Measurements from ENCODE around the gene TBC1D19.
A peak's percentile ranks its signal among the peaks of the same experiment; 100 is the strongest.
"Not testable (repeated sequence)": the region's sequence is repeated elsewhere in the genome, so short reads cannot be mapped to it uniquely, and the experiment has no call there.

Gene TBC1D19, protein sequence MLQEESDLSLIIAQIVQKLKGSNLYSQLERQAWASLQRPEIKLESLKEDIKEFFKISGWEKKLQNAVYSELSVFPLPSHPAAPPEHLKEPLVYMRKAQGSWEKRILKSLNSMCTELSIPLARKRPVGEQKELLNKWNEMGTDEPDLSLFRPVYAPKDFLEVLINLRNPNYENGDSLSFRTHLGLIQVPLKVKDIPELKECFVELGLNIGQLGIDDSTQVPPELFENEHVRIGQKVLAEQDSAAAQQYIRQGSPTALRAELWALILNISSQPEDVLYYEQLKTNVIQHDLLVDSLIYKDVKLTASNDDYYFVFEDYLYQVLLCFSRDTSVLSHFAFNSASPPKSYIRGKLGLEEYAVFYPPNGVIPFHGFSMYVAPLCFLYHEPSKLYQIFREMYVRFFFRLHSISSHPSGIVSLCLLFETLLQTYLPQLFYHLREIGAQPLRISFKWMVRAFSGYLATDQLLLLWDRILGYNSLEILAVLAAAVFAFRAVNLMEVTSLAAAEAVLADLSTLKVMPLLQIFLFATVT

DNA sequence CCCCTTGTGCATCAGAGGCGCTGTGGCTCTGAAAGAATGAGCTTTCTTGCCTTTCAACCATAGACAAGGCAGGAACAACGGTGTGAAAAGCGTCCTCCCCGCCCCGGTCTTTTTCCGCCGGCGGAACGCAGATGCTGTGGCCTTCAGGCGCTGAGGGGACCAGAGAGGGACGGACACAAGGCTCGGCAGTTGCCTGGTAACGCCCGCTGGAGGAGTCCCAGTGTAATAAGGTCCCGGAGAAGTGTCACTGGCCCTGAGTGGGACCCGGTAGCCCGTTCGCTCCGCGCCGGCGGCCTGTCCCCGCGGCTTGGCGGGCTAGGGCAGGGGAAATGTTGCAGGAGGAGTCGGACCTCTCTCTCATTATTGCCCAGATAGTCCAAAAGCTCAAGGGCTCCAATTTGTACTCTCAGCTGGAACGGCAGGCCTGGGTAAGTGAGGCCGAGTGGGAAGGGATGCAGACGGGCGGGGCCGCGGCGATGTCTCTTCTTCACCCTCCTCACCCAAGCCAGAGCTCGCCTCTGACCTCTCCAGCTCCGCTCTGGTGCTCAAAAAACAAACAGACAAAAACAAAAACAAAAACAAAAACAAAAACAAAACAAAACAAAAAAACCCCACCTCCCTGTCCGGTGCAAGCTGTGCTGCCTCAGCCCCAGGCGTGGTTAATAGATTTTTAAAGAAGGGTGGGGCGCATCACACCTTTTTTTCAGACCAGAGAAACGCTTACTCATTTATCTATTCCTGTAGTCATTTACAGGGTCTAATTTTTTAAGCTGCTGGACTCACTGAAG, at the start of gene TBC1D19:
Gene TBC1D19, plus strand, starts transcription at position 220 of the 788 bp plus-strand sequence. Its CDS starts 110 bp downstream, at position 330.
- peak; percentile 95 for DNase-seq

DNA sequence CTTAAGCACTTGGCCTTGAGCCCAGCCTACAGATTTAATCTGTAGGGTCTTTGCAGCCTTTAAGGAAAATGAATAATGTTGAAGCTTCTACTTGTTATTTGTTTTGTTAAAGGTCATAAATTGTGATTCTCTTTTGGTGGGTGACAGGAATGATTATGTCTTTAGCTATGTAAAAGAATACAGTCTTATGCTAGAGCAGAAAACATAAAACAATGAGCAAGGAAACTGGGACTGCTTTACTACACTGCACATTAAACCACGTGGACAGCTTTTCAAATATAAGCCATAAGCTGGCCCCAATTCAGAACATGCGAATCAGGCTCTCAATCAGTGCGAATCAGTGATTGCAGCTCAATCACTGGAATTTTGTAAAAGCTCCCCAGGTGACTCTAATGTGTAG, 40.9 kb upstream of the TBC1D19 start:
- no peak for DNase-seq

DNA sequence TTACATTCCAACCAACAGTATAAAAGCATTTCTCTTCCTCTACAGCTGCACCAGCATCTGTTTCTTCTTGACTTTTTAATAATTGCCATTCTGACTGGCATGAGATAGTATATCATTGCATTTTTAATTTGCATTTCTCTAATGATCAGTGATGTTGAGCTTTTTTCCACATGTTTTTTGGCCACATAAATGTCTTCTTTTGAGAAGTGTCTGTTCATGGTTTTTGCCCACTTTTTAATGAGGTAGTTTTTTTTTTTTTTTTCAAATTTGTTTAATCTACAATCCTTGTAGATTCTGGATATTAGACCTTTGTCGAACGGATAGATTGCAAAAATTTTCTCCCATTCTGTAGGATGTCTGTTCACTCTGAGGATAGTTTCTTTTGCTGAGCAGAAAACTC, 39.5 kb upstream of the TBC1D19 start:
- DNase-seq = no peak

DNA sequence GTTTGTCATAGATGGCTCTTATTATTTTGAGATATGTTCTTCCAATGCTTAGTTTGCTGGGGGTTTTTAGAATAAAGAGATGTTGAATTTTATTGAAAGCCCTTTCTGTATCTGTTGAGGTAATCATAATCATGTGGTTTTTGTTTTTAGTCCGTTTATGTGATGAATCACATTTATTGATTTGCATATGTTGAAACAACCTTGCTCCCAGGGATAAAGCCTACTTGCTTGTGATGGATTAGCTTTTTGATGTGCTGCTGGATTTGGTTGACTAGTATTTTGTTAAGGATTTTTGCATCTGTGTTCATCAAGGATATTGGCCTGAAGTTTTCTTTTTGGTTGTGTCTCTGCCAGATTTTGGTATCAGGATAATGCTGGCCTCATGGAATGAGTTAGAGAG, 35.5 kb upstream of the TBC1D19 start:
- not testable (repeated sequence) for DNase-seq

DNA sequence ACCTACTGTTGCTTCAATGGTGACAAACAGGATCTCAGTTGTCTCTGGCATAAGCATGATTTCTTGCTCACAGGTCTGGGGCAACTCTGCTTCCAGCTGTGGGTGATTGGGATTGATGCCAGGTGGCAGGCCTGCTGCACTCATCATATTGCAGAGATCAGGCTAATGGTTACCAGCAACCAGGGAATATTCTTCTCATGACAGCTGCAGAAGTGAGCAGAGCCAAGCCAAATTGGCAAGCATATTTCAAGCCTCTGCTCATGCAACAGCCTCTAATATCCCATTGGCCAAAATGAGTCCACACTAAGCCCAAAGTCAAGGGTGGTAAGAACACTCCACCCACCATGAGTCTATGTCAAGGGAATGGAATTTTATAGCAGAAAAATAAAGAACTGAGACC, 26.7 kb upstream of the TBC1D19 start:
- DNase-seq = no peak

DNA sequence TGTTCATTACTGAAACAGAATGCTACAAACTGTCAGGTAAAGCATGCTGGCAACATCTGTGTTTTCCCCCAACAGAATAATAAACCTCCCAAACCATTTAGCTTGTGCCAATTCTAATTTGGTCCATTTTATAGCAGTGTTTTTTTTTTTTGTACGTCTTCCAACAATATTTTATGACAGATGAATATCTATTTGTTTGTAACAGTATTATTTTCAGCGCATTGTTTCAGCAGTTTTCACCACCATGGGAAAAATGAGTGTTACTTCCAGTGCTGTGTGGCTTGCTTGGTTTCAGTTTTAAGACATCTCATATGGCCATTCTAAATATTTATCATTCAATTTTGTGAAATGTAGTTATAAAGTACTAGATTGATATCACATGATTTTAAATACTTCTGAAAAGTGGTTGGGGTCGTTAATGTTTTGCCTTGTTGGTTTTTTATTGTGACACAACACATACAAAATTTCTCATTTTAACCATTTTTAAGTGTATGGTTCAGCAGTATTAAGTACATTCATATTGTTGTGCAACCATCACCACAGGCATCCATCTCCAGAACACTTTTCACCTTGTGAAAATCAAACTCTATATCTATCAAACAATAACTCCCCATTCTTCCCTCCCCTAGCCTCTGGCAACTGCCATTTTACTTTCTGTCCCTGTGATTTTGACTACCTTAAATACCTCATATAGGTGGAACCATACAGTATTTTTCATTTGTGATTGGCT, 25.6 kb upstream of the TBC1D19 start:
- DNase-seq = no peak

DNA sequence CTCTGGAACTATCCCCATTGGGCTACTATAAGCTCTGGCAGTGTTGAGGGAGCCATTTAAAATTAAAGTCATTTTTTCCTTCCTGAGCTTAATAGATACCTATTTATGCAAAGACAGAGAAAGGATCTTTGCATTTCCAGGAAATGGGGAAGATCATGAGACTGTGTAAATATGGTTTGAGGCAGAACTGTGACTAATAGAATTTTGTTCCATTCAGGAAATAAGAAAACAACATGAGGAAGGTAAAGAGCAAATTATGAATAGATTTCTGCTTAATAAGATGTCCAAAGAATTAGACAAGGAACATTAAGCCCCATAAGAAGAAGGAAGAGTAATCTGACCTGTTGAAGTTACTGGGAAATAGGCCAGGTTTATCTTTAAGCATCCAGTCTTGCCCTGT, 17.8 kb upstream of the TBC1D19 start:
- DNase-seq = no peak

DNA sequence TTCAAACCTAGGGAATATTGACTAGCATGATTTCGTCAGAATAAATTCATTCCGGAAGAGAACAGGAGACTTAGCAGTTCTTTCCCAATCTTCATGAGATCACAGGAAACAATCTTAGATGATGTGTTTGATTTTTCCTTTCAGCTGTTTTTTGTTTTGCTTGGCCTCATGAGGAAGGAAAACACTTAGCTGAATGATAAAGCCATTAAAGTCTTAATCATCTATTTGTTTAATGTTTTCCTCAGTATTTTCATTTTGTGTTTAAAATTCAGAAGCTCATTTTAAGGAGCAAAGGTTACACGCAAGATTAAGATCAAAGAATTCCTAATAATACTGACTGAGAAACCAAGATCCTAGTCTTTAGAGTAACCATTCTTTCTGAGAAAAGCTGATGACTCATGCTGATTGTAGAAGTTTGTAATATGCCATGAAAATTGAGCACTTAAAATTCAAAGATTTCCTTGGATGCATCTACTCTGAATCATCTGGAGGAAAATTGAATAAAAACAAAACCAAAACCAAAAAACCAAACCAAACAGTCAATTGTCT, 15.4 kb upstream of the TBC1D19 start:
- DNase-seq = no peak

DNA sequence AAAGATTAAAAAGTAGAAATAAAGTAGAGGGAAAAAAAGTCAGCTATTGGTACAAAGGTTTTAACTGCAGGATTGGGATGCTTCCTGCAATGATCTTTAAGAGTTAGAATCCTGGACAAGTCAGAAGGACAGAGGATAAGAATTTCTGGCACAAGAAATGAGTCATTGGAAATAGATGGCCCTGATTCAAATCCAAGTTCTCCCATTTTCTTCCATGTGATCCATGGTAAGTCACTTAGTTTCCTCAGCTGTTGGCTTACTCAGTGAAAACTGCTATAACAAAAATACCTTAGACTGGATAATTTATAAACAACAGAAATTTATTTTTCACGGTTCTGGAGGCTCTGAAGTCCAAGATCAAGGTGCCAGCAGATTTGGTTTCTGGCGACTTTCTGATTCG, 13.3 kb upstream of the TBC1D19 start:
- no peak for DNase-seq

DNA sequence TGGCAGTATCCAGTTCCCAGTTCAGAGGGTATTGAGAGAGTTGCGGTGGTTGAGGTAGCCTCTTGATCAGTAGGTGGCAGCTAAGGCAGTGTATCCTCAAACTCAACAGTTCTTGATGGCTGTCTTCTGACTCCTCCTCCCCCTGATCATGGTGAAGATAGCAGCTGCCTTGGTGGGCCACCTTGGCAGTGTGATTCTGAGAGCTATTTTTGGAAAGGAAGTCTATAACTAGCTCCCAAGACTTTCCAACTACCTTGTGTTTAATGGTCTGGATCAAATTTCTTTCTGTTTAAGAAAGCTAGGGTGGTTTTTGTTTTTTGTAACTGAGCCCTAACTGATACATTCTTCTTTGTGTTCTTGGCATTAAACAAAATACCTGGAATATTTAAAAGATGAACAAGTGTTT, 10.5 kb upstream of the TBC1D19 start:
- no peak for DNase-seq

DNA sequence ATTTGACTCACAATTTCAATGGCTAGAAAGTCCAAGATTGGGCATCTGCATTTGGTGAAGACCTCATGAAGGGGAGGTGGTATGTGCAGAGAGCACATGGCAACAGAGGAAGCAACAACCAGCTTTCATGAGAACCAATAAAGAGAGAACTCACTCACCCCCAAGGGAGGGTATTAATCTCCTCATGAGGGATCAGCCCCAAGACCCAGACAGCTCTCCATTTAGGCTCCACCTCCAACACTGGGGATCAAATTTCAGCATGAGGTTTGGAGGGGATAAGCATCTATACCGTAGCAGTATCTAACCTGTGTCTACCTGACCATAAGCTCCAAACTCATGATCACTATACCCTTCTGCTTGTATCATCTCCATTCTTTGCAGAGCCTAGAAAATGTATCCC, 9.3 kb upstream of the TBC1D19 start:
- DNase-seq = no peak

DNA sequence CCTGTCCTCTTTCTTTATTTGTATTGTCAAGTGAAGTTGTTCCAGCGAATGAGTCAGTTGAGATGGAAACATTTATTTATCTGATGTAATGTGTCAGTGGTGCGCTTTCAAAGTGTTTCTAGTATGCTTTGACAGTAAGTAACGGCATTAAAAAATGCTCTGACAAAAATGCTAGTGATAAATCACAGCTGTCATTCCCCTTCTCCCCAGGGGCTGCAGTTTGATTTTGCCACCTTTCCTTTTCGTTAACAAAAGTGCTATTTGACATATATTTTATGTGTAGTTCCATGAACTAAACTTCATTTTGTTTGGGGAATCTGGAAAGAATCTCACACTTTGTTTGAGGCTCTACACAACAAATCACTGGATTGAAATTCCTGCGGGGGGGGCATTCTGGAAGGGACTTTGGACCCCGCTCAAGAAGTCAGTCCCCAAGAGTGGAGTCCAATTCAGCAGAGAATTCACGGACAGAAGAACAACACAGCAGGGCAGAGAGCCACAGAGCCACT, 7.6 kb upstream of the TBC1D19 start:
- DNase-seq = no peak

DNA sequence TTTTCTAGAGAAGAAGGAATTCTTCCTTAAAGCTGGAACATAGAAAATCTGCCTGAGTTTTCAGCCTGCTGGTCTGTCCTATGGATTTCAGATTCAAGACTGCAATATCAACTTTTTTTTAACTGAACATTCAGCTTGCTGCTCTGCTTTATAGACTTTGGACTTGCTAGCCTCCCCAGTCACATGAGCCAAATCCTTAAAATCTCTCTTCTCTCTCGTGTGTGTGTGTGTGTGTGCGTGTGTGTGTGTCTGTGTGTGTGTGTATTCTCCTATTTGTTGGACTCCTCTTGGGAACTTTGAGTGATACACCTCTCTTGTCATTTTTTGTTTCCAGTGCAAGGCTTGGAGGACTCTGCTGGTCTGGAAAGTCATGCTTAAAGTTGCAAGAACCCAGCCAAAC, 6.8 kb upstream of the TBC1D19 start:
- DNase-seq = no peak

DNA sequence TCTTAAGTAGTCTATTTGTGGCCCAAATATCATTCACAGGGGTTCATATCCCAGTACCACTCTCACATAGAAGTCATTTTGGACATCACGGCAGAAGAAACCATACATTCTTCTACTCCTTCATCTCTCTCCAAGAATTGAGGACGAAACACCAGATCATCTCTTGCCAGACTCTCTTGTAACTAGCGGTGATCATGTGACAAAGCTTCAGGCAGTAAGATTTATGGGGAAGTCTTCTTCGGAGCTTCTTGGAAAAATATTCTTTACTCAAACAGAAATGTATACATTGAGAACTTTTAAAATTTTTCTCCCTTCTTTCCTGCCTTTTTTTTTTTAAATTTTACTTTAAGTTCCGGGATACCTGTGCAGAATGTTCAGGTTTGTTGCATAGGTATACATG, 4.7 kb upstream of the TBC1D19 start:
- DNase-seq = no peak

DNA sequence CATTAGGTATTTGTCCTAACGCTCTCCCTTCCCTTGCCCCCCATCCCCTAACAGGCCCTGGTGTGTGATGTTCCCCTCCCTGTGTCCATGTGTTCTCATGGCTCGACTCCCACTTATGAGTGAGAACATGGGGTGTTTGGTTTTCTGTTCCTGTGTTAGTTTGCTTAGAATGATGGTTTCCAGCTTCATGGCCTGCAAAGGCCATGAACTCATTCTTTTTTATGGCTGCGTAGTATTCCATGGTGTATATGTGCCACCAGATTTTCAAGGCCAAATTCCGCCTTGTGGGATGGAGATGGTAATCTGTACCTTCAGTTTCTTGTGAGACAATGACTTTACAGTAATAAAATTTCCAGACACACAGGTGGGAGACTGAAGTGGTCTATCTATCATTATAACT, 2.5 kb upstream of the TBC1D19 start:
- DNase-seq = not testable (repeated sequence)

DNA sequence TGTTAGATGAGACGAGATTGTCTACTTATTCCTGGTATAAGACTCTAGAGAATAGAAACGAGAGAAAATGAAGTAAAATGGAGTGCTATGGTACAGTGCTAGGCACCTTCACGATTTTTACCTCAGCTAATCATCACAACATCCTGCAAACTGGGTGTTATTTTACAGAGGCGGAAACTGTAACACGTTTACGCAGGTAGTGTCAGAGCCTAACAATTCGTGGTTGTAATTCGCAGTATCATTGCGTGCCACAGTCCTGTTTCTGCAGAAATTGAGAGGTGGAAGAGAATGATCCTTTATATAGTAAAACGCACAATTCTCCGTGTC, 383 bp upstream of the TBC1D19 start:
- no peak for DNase-seq

DNA sequence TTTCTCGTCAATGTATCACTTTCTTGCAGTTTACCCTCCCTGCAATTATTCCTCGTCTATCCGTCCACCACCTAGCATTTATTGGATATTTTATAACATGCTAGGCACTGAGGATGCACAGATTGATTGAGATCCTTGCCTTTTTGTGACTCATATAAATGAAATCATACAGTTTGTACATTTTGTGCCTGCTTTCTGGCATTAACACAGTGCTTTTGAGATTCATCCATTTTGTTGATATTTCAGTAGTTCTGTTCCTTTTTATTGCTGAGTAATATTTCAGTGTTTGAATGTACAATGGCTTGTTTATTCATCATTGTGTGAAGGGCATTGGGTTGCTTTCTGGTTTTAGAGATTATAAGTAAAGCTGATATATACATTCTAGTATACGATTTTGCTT, 841 bp downstream of the TBC1D19 start:
- no peak for DNase-seq

DNA sequence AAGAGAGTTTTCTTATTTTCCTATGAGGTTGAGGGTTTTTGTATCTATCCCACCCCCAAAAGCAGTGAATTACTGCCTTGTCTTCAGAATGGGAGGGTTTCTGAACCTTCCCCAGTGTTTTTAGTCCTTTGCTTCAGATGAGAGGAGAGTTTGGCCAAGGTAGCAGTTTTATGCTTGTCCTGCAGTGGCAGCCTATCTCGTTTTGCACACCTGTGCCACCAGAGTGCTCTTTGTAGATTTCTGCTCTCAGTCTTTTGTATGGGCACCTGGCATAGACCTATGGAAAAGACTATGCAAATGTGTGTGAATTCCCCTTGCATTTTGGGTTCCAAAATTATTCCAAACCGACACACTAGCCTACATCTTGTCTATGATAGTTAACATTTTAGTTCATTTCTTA, 5.8 kb downstream of the TBC1D19 start:
- DNase-seq = no peak

DNA sequence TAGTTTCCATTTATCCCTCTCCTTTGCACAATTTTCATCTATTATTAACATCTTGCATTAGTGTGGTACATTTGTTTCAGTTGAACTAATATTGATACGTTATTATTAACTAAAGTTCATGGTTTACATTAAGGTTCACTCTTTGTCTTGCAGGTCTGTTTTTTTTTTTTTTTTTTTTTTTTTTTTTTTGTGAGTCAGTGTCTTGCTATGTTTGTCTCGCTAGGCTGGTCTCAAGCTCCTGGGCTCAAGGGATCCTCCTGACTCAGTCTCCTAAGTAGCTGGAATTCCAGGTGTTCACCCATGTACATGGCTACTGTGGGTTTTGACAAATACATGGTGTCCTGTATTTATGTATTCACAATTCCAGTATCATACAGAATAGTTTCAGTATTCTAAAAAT, 6.8 kb downstream of the TBC1D19 start:
- no peak for DNase-seq

DNA sequence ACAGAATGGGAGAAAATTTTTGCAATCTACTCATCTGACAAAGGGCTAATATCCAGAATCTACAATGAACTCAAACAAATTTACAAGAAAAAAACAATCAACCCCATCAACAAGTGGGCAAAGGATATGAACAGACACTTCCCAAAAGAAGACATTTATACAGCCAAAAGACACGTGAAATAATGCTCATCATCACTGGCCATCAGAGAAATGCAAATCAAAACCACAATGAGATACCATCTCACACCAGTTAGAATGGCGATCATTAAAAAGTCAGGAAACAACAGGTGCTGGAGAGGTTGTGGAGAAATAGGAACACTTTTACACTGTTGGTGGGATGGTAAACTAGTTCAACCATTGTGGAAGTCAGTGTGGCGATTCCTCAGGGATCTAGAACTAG, 9.7 kb downstream of the TBC1D19 start:
- DNase-seq = not testable (repeated sequence)

DNA sequence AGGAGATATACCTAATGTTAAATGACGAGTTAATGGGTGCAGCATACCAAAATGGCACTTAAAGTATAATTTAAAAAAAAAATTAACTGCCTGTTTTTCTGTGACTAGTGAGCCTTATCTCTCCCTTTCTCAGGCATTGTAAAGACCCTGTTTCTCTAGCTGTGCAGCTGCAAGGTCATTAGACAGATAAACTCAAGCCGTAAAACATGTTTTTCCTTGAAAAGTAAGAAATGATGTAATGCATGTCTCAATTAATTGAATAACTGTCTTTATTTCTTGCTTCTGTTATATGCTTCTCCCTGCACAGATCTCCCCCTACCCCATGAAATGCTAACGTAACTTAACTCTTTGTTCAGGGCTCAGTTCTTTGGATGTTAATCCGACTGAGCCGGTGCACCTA, 10.5 kb downstream of the TBC1D19 start:
- DNase-seq = no peak

DNA sequence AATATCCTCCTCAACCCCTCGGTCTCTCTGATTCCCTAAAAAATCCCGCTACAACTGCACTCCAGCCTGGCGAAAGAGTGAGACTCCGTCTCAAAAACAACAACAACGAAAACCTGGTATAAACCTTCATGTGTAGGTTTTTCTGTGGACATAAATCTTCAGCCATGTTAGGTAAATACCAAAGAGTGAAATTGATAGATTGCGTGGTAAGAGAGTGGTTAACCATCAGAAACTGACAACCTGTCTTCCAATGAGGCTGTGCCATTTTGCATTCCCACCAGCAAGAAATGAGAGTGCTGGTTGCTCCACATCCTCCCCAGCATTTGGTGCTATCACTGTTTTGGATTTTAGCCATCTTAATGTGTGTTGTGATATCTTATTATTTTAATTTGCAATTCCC, 10.9 kb downstream of the TBC1D19 start:
- DNase-seq = no peak

DNA sequence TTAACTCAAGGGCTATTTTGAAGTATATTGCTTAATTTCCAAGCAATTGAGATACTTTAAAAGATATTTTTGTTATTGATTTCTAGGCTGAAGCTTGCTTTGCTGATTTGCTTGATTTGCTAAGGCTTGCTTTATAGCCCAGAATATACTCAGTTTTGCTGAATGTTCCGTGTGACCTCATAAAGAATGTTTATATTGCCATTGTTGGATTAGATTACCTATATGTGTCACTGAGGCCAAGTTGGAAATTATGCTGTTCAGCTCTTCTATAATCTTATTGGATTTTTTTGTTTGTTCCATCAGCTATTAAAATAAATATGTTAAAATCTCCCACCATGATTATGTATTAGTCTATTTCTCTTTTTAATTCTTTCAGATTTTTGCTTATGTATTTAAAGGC, 13.0 kb downstream of the TBC1D19 start:
- DNase-seq = no peak

Data from retina (tissue), 1 donor.